ENCODE data around the gene EIF4E1B. TPM values are rescaled to one million over a fixed set of nuclear protein-coding genes. Genes with fewer than 3 reads are reported as not detected.

Gene EIF4E1B
- total and polyA plus RNA-seq, 2 donors (not counting 1 experiment from before 2014, with no cell fraction given): not detected

DNA sequence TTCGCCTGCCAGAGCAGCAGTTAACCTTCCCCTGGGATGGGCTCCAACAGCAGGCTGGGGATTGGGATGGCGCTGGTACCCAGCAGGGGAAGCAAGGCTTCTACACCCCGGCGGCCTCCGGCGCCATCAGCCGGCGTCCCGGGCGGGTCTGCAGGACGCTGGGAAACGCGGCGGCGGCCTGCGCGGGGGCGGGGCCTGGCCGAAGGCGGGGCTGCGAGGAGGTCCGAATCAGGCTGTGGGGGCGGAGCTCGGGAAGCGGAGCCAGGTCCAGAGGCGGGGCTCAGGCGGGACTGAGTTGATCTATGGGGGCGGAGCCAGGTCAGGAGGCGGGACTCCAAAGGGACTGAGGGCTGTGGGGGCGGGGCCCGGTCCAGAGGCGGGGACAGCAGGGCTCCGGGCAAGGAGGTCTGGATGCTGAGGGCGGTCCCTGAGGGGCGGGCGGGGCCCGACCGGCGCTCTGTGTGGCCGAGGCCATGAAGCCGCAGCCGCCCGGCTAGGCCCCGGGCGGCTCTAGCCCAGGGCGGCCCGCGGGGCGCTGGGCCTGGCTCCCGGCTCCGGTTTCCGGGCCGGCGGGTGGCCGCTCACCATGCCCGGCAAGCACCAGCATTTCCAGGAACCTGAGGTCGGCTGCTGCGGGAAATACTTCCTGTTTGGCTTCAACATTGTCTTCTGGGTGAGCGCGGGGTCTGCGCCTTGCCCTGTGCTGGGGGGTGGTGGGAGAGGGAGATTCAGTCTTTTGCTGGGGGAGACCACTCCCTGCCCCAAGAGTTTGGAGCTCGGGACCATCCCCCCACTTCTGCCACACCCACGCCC, 16.8 kb downstream of the EIF4E1B start, which contains the start of gene TSPAN17:
Gene TSPAN17 (plus strand): TSS at position 455 of the 813 bp plus-strand sequence. CDS start 132 bp downstream, at position 587.
- peak within 1 kb of the TSS; percentile 92 for H3K4me3 Mint-ChIP-seq

More for the DNA sequence above, 16.8 kb downstream of the EIF4E1B start, which contains the start of gene TSPAN17:
- intact Hi-C loops (cut with micrococcal nuclease): loop anchor here (1.0 to 2.0 kb wide), 9 partner anchors 13 to 258 kb away; partner anchors contain the start of genes CLTB, EIF4E1B, FAF2 and GPRIN1
- no peak for TF ChIP-seq EZH2 (IDR thresholded peaks at IDR 0.05; ENCODE audit: borderline replicate concordance, insufficient read depth, low read depth, low read length, poor library complexity, severe bottlenecking)
- TF ChIP-seq, protein P1, sequence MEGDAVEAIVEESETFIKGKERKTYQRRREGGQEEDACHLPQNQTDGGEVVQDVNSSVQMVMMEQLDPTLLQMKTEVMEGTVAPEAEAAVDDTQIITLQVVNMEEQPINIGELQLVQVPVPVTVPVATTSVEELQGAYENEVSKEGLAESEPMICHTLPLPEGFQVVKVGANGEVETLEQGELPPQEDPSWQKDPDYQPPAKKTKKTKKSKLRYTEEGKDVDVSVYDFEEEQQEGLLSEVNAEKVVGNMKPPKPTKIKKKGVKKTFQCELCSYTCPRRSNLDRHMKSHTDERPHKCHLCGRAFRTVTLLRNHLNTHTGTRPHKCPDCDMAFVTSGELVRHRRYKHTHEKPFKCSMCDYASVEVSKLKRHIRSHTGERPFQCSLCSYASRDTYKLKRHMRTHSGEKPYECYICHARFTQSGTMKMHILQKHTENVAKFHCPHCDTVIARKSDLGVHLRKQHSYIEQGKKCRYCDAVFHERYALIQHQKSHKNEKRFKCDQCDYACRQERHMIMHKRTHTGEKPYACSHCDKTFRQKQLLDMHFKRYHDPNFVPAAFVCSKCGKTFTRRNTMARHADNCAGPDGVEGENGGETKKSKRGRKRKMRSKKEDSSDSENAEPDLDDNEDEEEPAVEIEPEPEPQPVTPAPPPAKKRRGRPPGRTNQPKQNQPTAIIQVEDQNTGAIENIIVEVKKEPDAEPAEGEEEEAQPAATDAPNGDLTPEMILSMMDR (IDR thresholded peaks at IDR 0.05): no peak
- Mint-ChIP-seq H3K27ac (peak within 1 kb of the TSS; percentile 90), H3K9me3 (ENCODE audit: insufficient read depth) (no peaks in the 10 kb centered on the region), H3K27me3 (no peaks in the 10 kb centered on the region), H3K4me1 (peaks cover 50% of the 10 kb centered on the region)
- peak within 1 kb of the TSS; percentile 36 to 68 for H3K27ac ChIP-seq (ENCODE audit: low read length in 2 of 2)
- ATAC-seq (ENCODE audit: low read depth) (peak; percentile 97), DNase-seq (peak; percentile 99)
- H3K27me3 ChIP-seq (replicated peaks in 1 of 4; ENCODE audit: control extremely low read depth in 1 of 4, control insufficient read depth in 3 of 4, insufficient read depth in 4 of 4, low read length in 3 of 4): no peaks in the 10 kb centered on the region
- ChIA-PET POLR2A (interaction anchor here (0.6 to 2.2 kb wide), 13 partner anchors 11 to 779 kb away, joined by 3 to 12 read pairs (median 4); partner anchors contain the start of genes EIF4E1B, GRK6, LMAN2 and RNF44), CTCF (interaction anchor here (0.6 to 6.8 kb wide), 10 partner anchors 12 to 231 kb away, joined by 3 to 76 read pairs (median 4); partner anchors contain the start of genes EIF4E1B, RNF44 and SNCB)
- peak within 1 kb of the TSS; percentile 92 for H3K4me2 ChIP-seq (replicated peaks; ENCODE audit: low read depth, low read length, poor library complexity, severe bottlenecking)
- H4K20me1 ChIP-seq (ENCODE audit: control insufficient read depth, insufficient read depth, low read length, poor library complexity, severe bottlenecking): no peaks in the 10 kb centered on the region
- under 1% methylated on average over 58 of the region's 63 CpGs for WGBS (ENCODE audit: insufficient coverage)
- peak within 1 kb of the TSS; percentile 12 to 72 (median 64) for H3K4me3 ChIP-seq (ENCODE audit: control extremely low read depth in 1 of 5, extremely low read depth in 1 of 5, insufficient read depth in 1 of 5, low read depth in 2 of 5, low read length in 4 of 5)
- no peaks in the 10 kb centered on the region for H3K9me3 ChIP-seq (ENCODE audit: control extremely low read depth in 1 of 3, control insufficient read depth in 2 of 3, insufficient read depth in 1 of 3, low read length in 2 of 3)
- peak within 1 kb of the TSS; percentile 83 for H3K9ac ChIP-seq (ENCODE audit: low read length)
- peaks cover 14% of the 10 kb centered on the region for H3K79me2 ChIP-seq (ENCODE audit: control insufficient read depth, insufficient read depth, low read length)
- no peaks in the 10 kb centered on the region for H3K36me3 ChIP-seq (replicated peaks in 1 of 2; ENCODE audit: control extremely low read depth in 1 of 2, control insufficient read depth in 1 of 2, extremely low read depth in 1 of 2, insufficient read depth in 2 of 2, low read length in 1 of 2)
- H2AFZ ChIP-seq (ENCODE audit: insufficient read depth, low read depth, low read length, poor library complexity, severe bottlenecking): peak within 1 kb of the TSS; percentile 84
- peaks cover 21 to 52% of the 10 kb centered on the region in 2 donors for H3K4me1 ChIP-seq (ENCODE audit: control insufficient read depth in 2 of 2, insufficient read depth in 2 of 2, low read length in 2 of 2)
